HG03159 (cell line): ENCODE measurements around the gene DNM1.
"Not testable (repeated sequence)": the region's sequence is repeated elsewhere in the genome, so short reads cannot be mapped to it uniquely, and the experiment has no call there.

ENCODE experiments used
- ATAC-seq: cut with Tn5 transposase; IDR thresholded peaks from one replicate; pipeline ENCODE4 v1.9.1; 2021; ENCODE audit warnings: mild to moderate bottlenecking, moderate library complexity; ENCODE audit not compliant: unreplicated experiment

DNM1 gene

GRCh38 chr9:128274245-128274644, 71.1 kb downstream of the DNM1 start:
- no peak for ATAC-seq

GRCh38 chr9:128275198-128276007, 72.2 kb downstream of the DNM1 start, which contains the start of gene GOLGA2:
GOLGA2 (minus strand) TSS chr9:128276007; CDS start chr9:128275976, 31 bp downstream.
- peak; percentile 47 for ATAC-seq

- peak; percentile 93 for ATAC-seq
Measured at GRCh38 chr9:128276008-128276573, 72.9 kb downstream of the DNM1 start, which contains the start of gene SWI5. SWI5 (plus strand) TSS chr9:128276276.

GRCh38 chr9:128276574-128277270, 73.5 kb downstream of the DNM1 start:
- no peak for ATAC-seq

GRCh38 chr9:128279088-128280073, 76.2 kb downstream of the DNM1 start:
- not testable (repeated sequence) for ATAC-seq

- ATAC-seq = no peak
Measured at GRCh38 chr9:128280084-128280622, 77.0 kb downstream of the DNM1 start.

- ATAC-seq = no peak
Measured at GRCh38 chr9:128282500-128282899, 79.3 kb downstream of the DNM1 start.

- no peak for ATAC-seq
Measured at GRCh38 chr9:128285033-128285784, 82.0 kb downstream of the DNM1 start.

GRCh38 chr9:128286440-128286839, 83.3 kb downstream of the DNM1 start:
- no peak for ATAC-seq

GRCh38 chr9:128288273-128289004, 85.3 kb downstream of the DNM1 start:
- ATAC-seq = no peak

GRCh38 chr9:128292009-128292408, 88.8 kb downstream of the DNM1 start:
- ATAC-seq = no peak

GRCh38 chr9:128293091-128293490, 89.9 kb downstream of the DNM1 start:
- ATAC-seq = no peak

- ATAC-seq = no peak
Measured at GRCh38 chr9:128294142-128294541, 91.0 kb downstream of the DNM1 start.

- ATAC-seq = no peak
Measured at GRCh38 chr9:128296340-128297220, 93.4 kb downstream of the DNM1 start.

- ATAC-seq = no peak
Measured at GRCh38 chr9:128297221-128297773, 94.1 kb downstream of the DNM1 start.

GRCh38 chr9:128298535-128299482, 95.6 kb downstream of the DNM1 start:
- ATAC-seq = no peak
